Mesenteric fat pad (tissue), 1 donor: Measurements from ENCODE around the gene STX10. TPM values are rescaled to one million over a fixed set of nuclear protein-coding genes. Genes with fewer than 3 reads are reported as not detected.
"Not testable (repeated sequence)": the region's sequence is repeated elsewhere in the genome, so short reads cannot be mapped to it uniquely, and the experiment has no call there.

Experiments
- DNase-seq: peaks from one replicate; pipeline ENCODE4 v3.0.0-alpha.2; 2020; ENCODE audit warnings: low spot score
- total RNA-seq: library from RNA; stranded (reverse); fragmentation: NEBNext Ultra II Directional; extraction: Animal tissue kit (Norgen Biotek cat#: 25700); gene quantifications from one replicate; pipeline ENCODE4 v1.2.1, GENCODE V29; 2021
- donor health status: DM: yes; HTN: yes; CAD: no.

The STX10 gene
- total RNA-seq, 1 donor from 2014 or later = 45.4 TPM

GRCh38 chr19:13165162-13165997 is 15.2 kb upstream of the STX10 start:
- no peak for DNase-seq

- no peak for DNase-seq
Measured at GRCh38 chr19:13164343-13165161, 14.4 kb upstream of the STX10 start.

GRCh38 chr19:13163609-13164342 is 13.6 kb upstream of the STX10 start:
- peak; percentile 92 for DNase-seq

- DNase-seq = peak; percentile 99
Measured at GRCh38 chr19:13162724-13163608, 12.8 kb upstream of the STX10 start.

- DNase-seq = no peak
Measured at GRCh38 chr19:13160557-13160956, 10.4 kb upstream of the STX10 start.

GRCh38 chr19:13159713-13160112 is 9.5 kb upstream of the STX10 start:
- DNase-seq = no peak

- peak; percentile 95 for DNase-seq
Measured at GRCh38 chr19:13155472-13156359, 5.5 kb upstream of the STX10 start.

GRCh38 chr19:13154911-13155471 is 4.8 kb upstream of the STX10 start:
- DNase-seq = no peak

- peak; percentile 96 for DNase-seq
Measured at GRCh38 chr19:13154241-13154778, 4.1 kb upstream of the STX10 start.

GRCh38 chr19:13153569-13154240 is 3.5 kb upstream of the STX10 start:
- no peak for DNase-seq

- DNase-seq = peak; percentile 100
Measured at GRCh38 chr19:13152974-13153568, 2.9 kb upstream of the STX10 start.

GRCh38 chr19:13152356-13152973 is 2.3 kb upstream of the STX10 start:
- no peak for DNase-seq

- DNase-seq = peak; percentile 99
Measured at GRCh38 chr19:13151605-13152355, 1.6 kb upstream of the STX10 start.

GRCh38 chr19:13150931-13151604 is 893 bp upstream of the STX10 start:
- no peak for DNase-seq

GRCh38 chr19:13149628-13150186 is 468 bp downstream of the STX10 start:
- no peak for DNase-seq

GRCh38 chr19:13149173-13149627 is 975 bp downstream of the STX10 start:
- not testable (repeated sequence) for DNase-seq
